ENCODE results near the gene CYLD. TPM values are rescaled to one million over a fixed set of nuclear protein-coding genes. Genes with fewer than 3 reads are reported as not detected.

CYLD gene
- total and polyA plus RNA-seq, 2 experiments from 2014 or later, result 6.9 to 30.9 TPM

DNA sequence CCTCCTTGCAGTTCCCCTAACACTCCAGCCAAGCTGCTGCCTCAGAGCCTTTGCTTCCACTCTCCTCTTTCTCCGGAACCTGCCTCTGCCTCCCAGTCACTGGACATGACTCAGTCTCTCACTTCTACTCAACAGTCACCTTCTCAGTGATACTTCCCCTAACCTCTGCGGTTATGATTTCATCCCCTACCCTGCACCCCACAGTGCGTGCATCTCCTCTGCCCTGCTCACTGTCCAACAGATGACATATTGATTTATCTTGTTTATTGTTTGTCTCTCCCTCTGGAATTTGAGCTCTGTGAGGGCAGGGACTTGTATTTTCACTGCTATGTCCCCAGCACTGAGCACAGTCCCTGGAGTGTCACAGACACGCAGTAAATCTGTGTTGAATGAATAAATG is 100.7 kb downstream of the CYLD start (continued):
- TF ChIP-seq, protein P1, sequence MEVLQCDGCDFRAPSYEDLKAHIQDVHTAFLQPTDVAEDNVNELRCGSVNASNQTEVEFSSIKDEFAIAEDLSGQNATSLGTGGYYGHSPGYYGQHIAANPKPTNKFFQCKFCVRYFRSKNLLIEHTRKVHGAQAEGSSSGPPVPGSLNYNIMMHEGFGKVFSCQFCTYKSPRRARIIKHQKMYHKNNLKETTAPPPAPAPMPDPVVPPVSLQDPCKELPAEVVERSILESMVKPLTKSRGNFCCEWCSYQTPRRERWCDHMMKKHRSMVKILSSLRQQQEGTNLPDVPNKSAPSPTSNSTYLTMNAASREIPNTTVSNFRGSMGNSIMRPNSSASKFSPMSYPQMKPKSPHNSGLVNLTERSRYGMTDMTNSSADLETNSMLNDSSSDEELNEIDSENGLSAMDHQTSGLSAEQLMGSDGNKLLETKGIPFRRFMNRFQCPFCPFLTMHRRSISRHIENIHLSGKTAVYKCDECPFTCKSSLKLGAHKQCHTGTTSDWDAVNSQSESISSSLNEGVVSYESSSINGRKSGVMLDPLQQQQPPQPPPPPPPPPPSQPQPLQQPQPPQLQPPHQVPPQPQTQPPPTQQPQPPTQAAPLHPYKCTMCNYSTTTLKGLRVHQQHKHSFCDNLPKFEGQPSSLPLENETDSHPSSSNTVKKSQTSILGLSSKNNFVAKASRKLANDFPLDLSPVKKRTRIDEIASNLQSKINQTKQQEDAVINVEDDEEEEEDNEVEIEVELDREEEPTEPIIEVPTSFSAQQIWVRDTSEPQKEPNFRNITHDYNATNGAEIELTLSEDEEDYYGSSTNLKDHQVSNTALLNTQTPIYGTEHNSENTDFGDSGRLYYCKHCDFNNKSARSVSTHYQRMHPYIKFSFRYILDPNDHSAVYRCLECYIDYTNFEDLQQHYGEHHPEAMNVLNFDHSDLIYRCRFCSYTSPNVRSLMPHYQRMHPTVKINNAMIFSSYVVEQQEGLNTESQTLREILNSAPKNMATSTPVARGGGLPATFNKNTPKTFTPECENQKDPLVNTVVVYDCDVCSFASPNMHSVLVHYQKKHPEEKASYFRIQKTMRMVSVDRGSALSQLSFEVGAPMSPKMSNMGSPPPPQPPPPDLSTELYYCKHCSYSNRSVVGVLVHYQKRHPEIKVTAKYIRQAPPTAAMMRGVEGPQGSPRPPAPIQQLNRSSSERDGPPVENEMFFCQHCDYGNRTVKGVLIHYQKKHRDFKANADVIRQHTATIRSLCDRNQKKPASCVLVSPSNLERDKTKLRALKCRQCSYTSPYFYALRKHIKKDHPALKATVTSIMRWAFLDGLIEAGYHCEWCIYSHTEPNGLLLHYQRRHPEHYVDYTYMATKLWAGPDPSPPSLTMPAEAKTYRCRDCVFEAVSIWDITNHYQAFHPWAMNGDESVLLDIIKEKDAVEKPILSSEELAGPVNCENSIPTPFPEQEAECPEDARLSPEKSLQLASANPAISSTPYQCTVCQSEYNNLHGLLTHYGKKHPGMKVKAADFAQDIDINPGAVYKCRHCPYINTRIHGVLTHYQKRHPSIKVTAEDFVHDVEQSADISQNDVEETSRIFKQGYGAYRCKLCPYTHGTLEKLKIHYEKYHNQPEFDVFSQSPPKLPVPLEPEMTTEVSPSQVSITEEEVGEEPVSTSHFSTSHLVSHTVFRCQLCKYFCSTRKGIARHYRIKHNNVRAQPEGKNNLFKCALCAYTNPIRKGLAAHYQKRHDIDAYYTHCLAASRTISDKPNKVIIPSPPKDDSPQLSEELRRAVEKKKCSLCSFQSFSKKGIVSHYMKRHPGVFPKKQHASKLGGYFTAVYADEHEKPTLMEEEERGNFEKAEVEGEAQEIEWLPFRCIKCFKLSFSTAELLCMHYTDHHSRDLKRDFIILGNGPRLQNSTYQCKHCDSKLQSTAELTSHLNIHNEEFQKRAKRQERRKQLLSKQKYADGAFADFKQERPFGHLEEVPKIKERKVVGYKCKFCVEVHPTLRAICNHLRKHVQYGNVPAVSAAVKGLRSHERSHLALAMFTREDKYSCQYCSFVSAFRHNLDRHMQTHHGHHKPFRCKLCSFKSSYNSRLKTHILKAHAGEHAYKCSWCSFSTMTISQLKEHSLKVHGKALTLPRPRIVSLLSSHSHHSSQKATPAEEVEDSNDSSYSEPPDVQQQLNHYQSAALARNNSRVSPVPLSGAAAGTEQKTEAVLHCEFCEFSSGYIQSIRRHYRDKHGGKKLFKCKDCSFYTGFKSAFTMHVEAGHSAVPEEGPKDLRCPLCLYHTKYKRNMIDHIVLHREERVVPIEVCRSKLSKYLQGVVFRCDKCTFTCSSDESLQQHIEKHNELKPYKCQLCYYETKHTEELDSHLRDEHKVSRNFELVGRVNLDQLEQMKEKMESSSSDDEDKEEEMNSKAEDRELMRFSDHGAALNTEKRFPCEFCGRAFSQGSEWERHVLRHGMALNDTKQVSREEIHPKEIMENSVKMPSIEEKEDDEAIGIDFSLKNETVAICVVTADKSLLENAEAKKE (CRISPR knock-in tag; IDR thresholded peaks at IDR 0.05), result no peak
- TF ChIP-seq ZNF114 (CRISPR knock-in tag; IDR thresholded peaks at IDR 0.05), result no peak
- no peak for TF ChIP-seq STAT1 (IDR thresholded peaks at IDR 0.05; ENCODE audit: unreplicated experiment)
- TF ChIP-seq, protein P2, sequence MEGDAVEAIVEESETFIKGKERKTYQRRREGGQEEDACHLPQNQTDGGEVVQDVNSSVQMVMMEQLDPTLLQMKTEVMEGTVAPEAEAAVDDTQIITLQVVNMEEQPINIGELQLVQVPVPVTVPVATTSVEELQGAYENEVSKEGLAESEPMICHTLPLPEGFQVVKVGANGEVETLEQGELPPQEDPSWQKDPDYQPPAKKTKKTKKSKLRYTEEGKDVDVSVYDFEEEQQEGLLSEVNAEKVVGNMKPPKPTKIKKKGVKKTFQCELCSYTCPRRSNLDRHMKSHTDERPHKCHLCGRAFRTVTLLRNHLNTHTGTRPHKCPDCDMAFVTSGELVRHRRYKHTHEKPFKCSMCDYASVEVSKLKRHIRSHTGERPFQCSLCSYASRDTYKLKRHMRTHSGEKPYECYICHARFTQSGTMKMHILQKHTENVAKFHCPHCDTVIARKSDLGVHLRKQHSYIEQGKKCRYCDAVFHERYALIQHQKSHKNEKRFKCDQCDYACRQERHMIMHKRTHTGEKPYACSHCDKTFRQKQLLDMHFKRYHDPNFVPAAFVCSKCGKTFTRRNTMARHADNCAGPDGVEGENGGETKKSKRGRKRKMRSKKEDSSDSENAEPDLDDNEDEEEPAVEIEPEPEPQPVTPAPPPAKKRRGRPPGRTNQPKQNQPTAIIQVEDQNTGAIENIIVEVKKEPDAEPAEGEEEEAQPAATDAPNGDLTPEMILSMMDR (conservative IDR thresholded peaks at IDR 0.05; ENCODE audit: low read depth in 2 of 2), result no peak

DNA sequence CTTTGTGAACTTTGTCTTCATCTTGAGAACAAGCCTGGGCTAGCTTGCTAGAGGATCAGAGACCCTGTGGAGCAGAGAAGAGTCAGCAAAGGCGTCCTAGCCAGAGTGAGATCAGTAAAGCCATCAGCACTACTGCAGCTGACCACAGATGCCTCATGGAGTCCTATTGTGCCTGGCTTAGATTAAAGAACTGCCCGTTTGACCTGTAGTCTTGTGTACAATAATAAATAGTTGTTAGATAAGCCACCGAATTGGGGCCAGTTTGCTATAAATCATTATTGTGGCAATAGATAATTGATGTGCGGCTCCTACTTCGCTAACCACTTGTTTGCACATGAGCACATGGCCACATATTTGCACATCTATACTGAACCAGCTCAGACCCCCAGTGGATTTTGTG is 103.0 kb downstream of the CYLD start:
- H3K79me2 ChIP-seq (replicated peaks; ENCODE audit: insufficient read depth), result no peaks in the 10 kb centered on the region
- H4K20me1 ChIP-seq (replicated peaks; ENCODE audit: insufficient read depth), result no peaks in the 10 kb centered on the region
- peaks cover 22% of the 10 kb centered on the region; the same call in 2 of the 3 replicates for H3K4me1 Mint-ChIP-seq
- 0 out of 2 replicates have a peak, but pooled peaks cover 3% of the 10 kb centered on the region for H3K4me1 ChIP-seq (ENCODE audit: insufficient read depth)
- peak overlapping the region; percentile 59; the same call in 1 of the 2 replicates for H2AFZ ChIP-seq
- H3K27ac Mint-ChIP-seq, result no peak overlapping the region
- no peaks in the 10 kb centered on the region for H3K36me3 ChIP-seq (ENCODE audit: insufficient read depth)
- H3K36me3 Mint-ChIP-seq (ENCODE audit: low read depth), result no peaks in the 10 kb centered on the region
- H3K9me3 Mint-ChIP-seq, result no peaks in the 10 kb centered on the region; the same call in 2 of the 3 replicates
- no peaks in the 10 kb centered on the region for H3F3A ChIP-seq (replicated peaks; ENCODE audit: low read depth)
- H3K4me3 Mint-ChIP-seq, result no peak overlapping the region
- peaks cover 3% of the 10 kb centered on the region; the same call in 1 of the 2 replicates for H3K9me2 ChIP-seq (ENCODE audit: insufficient read depth)
- no peak overlapping the region for H3K4me3 ChIP-seq
- DNase-seq (ENCODE audit: low spot score) (no peak), ATAC-seq (no peak)
- H3K27me3 ChIP-seq (ENCODE audit: insufficient read depth), result 0 out of 2 replicates have a peak, but pooled peaks cover 6% of the 10 kb centered on the region
- no peak overlapping the region for H3K27ac ChIP-seq (ENCODE audit: low read depth)
- H3K4me2 ChIP-seq, result no peak overlapping the region
- peaks cover 10% of the 10 kb centered on the region for H3K27me3 Mint-ChIP-seq (ENCODE audit: insufficient read depth, low read depth, poor library complexity)
- TF ChIP-seq EZH2phosphoT487 (IDR thresholded peaks at IDR 0.05; ENCODE audit: unreplicated experiment) (no peak), EZH2 (IDR thresholded peaks at IDR 0.05; ENCODE audit: low read depth, unreplicated experiment) (no peak), STAT1 (IDR thresholded peaks at IDR 0.05; ENCODE audit: unreplicated experiment) (no peak)
- TF ChIP-seq, protein P2 (conservative IDR thresholded peaks at IDR 0.05; ENCODE audit: low read depth in 2 of 2), result no peak
- TF ChIP-seq, protein P3, sequence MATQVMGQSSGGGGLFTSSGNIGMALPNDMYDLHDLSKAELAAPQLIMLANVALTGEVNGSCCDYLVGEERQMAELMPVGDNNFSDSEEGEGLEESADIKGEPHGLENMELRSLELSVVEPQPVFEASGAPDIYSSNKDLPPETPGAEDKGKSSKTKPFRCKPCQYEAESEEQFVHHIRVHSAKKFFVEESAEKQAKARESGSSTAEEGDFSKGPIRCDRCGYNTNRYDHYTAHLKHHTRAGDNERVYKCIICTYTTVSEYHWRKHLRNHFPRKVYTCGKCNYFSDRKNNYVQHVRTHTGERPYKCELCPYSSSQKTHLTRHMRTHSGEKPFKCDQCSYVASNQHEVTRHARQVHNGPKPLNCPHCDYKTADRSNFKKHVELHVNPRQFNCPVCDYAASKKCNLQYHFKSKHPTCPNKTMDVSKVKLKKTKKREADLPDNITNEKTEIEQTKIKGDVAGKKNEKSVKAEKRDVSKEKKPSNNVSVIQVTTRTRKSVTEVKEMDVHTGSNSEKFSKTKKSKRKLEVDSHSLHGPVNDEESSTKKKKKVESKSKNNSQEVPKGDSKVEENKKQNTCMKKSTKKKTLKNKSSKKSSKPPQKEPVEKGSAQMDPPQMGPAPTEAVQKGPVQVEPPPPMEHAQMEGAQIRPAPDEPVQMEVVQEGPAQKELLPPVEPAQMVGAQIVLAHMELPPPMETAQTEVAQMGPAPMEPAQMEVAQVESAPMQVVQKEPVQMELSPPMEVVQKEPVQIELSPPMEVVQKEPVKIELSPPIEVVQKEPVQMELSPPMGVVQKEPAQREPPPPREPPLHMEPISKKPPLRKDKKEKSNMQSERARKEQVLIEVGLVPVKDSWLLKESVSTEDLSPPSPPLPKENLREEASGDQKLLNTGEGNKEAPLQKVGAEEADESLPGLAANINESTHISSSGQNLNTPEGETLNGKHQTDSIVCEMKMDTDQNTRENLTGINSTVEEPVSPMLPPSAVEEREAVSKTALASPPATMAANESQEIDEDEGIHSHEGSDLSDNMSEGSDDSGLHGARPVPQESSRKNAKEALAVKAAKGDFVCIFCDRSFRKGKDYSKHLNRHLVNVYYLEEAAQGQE (IDR thresholded peaks at IDR 0.05; ENCODE audit: unreplicated experiment), result no peak

Data from GM23338 (cell line).